GM12873 (cell line): ENCODE results near the gene TMTC2.

Source experiments
- TF ChIP-seq, protein P1 (sequence below): IDR thresholded peaks from 2 replicates; pipeline ENCODE4 v1.5.1; 2012; ENCODE audit warnings: low read depth, mild to moderate bottlenecking, moderate library complexity, low read length, control low read depth; ENCODE audit not compliant: insufficient read depth; ENCODE audit errors: missing control alignments

Gene TMTC2

DNA sequence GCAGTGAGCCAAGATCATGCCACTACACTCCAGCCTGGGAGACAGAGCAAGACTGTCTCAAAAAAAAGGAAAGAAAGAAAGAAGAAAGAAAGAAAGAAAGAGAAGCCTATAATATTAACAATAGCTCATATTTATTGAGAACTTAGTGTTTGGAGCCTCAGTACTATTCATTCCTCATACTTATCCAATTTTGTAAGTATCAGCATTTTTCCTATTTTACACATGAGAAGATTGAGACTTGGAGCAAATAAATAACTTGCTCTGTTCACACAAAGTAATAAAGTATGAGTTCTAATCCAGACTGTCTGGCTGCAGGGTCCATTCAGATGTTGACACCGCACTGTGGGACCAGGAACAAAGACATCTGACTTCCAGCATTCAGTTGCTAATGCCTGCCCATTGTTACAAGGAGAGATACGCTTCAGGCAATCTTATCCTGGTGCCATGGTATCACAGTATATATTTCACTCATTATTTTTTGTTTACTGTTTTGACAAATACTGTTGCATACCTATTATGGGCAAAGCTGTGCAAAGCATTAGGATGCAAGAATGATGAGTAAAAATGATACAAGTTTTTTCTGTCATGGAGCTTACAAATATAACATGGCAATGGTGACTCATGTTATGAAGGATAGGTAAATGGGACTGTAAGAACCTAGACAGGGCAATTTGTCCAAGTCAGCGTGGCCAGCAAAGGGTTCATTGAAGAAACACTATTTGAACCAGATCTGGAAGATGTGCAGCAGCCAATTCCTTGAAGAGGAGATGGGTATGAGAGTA is 21.4 kb upstream of the TMTC2 start:
- TF ChIP-seq, protein P1, sequence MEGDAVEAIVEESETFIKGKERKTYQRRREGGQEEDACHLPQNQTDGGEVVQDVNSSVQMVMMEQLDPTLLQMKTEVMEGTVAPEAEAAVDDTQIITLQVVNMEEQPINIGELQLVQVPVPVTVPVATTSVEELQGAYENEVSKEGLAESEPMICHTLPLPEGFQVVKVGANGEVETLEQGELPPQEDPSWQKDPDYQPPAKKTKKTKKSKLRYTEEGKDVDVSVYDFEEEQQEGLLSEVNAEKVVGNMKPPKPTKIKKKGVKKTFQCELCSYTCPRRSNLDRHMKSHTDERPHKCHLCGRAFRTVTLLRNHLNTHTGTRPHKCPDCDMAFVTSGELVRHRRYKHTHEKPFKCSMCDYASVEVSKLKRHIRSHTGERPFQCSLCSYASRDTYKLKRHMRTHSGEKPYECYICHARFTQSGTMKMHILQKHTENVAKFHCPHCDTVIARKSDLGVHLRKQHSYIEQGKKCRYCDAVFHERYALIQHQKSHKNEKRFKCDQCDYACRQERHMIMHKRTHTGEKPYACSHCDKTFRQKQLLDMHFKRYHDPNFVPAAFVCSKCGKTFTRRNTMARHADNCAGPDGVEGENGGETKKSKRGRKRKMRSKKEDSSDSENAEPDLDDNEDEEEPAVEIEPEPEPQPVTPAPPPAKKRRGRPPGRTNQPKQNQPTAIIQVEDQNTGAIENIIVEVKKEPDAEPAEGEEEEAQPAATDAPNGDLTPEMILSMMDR = no peak

DNA sequence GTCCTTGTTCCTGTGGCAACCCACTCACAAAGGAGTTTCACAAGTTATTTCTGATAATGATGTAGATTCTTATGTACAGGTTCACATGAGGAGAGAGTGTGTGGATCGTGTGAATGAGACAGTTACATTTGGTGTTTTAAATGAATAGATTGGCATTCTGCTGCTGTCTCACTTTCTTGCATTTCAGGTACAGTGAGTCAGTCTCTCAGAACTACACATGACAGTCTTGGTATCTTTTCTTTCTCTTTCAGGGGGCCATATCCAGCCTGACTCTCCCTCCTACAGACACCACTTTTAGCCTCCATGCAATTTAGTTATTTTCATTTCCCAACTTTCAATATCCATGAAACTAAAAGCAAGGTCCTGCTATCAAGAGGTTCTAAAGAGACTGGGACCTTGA is 19.9 kb upstream of the TMTC2 start:
- TF ChIP-seq, protein P1 = no peak

DNA sequence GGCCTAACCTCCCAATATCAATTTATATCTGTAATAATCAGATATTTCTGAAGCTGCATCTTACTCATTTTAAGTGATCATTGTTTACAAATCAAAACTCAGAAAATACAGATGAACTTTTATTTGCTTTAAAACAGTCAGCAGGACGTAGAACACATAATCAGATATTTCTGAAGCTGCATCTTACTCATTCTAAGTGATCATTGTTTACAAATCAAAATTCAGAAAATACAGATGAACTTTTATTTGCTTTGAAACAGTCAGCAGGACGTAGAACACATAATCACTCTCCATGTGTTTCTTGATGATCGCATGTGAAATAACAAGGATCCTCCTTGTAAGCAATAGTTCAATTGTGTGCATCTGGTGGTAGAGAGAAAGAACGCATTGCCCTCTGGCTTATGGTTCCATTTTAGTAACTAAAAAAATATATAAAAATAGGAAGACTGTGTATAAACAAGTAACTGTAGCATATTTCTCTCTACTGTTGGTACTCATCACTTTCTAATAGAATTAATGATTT is 15.0 kb upstream of the TMTC2 start:
- TF ChIP-seq, protein P1 = no peak

DNA sequence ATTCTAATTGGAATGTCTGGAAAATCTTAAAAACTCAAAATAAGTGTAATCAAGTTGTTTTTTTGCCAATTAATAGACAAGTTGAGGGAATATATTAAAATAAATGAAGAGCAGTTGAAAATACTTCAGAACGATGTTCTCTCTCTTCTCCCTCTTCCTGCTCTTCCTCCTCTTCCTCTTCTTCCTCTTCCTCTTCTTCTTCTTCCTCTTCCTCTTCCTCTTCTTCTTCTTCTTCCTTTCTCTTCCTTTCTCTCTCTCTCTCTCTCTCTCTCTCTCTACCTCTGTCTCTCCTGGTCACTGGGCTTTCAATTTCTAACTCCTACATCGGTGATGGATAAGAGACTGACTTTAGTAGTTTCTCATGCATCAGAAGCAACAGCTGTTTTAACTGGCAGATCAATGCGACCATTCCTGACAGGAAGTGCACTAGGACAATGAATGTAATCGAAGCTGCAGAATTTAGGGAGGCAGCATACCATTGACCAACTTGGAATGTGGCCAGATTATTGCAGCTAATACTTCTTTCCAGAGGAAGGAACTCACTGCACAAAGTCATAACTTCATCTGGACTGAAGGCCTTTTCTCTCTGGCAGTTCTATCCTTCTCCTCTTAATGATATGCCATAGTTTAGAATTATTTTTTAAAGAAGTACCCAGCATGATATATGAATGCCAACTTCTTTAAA is 13.8 kb upstream of the TMTC2 start:
- TF ChIP-seq, protein P1 = no peak

DNA sequence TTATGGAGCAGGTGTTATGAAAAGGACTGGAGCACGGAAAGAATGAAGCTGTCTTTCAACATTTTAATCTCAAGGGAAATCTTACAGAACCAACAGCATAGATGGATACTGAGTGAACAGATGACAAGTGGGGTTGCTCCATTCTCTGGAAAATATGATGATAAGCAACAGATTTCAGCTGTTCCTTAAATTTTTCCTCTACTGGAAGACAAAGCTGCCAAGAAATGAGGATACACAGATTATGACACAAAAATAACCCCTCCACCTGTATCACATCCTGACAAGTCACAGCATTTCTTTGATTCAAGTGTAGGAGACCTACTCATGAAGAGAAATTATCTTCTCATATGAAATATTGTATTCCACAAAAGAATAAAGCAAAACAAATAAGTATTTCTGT is 13.0 kb upstream of the TMTC2 start:
- TF ChIP-seq, protein P1 = no peak

DNA sequence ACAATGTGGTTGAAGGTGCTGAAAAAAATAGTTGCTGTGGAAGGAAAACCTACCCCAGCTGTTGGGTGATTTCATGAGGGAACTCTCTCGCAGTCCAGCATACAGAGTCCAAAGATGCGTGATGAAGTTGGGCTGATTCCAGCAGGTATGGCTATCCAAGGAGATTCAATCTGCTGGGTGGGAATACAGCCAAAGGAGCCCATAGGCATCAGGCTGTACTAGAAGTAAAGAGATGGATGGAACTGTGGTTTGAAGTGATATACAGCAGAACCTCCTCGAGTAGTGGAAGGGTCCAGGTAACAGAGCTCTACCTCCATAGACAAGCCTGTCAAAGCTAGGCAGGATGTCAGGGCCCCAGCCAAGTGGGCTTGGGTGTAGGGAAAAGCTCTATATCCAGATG is 11.5 kb upstream of the TMTC2 start:
- TF ChIP-seq, protein P1 = no peak

DNA sequence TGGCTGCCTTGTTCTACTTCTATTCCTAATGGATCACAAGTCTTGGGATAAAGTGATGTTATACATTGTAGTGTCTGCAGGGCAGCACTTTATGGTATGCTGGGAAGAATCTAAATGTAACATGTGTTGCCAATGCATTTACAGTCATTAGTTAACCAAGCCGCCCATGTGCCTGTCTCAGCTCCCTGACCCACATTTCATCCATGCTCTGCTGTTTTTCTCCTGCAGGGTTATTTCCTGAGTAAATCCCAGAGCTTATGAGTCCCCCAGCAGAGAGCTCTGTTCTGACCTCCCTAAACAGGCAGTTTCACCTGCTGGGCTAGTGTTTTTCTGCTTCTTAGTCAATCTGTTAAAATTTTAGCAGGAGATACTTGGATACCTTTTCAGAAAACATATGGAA is 4.4 kb upstream of the TMTC2 start:
- TF ChIP-seq, protein P1 = no peak
